PC-3 (cell line): ENCODE measurements around the gene OGDH. TPM values are rescaled to one million over a fixed set of nuclear protein-coding genes. Genes with fewer than 3 reads are reported as not detected.

Experiments
- ATAC-seq: fragments of 200-7000 bp; cut with Tn5 transposase; 2 replicates; pipeline ENCODE4 v1.9.1; 2020; ENCODE audit warnings: mild to moderate bottlenecking, moderate library complexity
- BruUV-seq: library from RNA; stranded (reverse); fragments of 400-500 nt; replicated peaks from 2 replicates; lab custom pipeline; 2021; lab: Mats Ljungman, UMichigan
- CTCF ChIA-PET: fragments of 300-600 bp; sonication (Branson Sonifier 250); formaldehyde crosslinking; loops from one replicate; lab custom pipeline; 2022; ENCODE audit warnings: antibody characterized with exemption; lab: Charles Lee
- POLR2A ChIA-PET: fragments of 300-600 bp; sonication (Branson Sonifier 250); formaldehyde crosslinking; loops from one replicate; lab custom pipeline; 2022; ENCODE audit warnings: antibody characterized with exemption; ENCODE audit not compliant: unreplicated experiment; lab: Charles Lee
- DNase-seq: peaks from one replicate; pipeline ENCODE4 v3.0.0-alpha.2; 2015
- H2AFZ ChIP-seq: fragments of 300-600 bp; sonication (generic); 2 replicates; pipeline ENCODE4 v1.6.0; 2016; ENCODE audit warnings: antibody characterized with exemption, low read length
- H3F3A ChIP-seq: fragments of 300-600 bp; sonication (generic); one replicate; pipeline ENCODE4 v1.6.0; 2017; ENCODE audit warnings: antibody characterized with exemption, low read length, control low read depth, mild to moderate bottlenecking; ENCODE audit not compliant: unreplicated experiment
- H3K27ac ChIP-seq: fragments of 300-600 bp; sonication (generic); 2 replicates; pipeline ENCODE4 v1.5.1; 2016; ENCODE audit warnings: mild to moderate bottlenecking, low read length
- H3K27me3 ChIP-seq: fragments of 300-600 bp; sonication (generic); 2 replicates; pipeline ENCODE4 v1.6.1; 2016; ENCODE audit warnings: low read length, mixed read lengths
- H3K36me3 ChIP-seq: fragments of 300-600 bp; sonication (generic); 2 replicates; pipeline ENCODE4 v1.6.1; 2016; ENCODE audit warnings: low read depth, mixed run types, low read length, mixed read lengths
- H3K4me1 ChIP-seq: fragments of 300-600 bp; sonication (generic); 2 replicates; pipeline ENCODE4 v1.5.1; 2016; ENCODE audit warnings: low read length; ENCODE audit not compliant: insufficient read depth
- H3K4me2 ChIP-seq: fragments of 300-600 bp; sonication (generic); 2 replicates; pipeline ENCODE4 v1.6.0; 2016; ENCODE audit warnings: low read length
- H3K4me3 ChIP-seq: fragments of 300-600 bp; sonication (generic); 2 replicates; pipeline ENCODE4 v1.5.1; 2016; ENCODE audit warnings: mild to moderate bottlenecking, low read length, mixed read lengths
- H3K79me2 ChIP-seq: fragments of 300-600 bp; sonication (generic); 2 replicates; pipeline ENCODE4 v1.6.1; 2017; ENCODE audit warnings: low read length, mixed read lengths
- H3K9ac ChIP-seq: fragments of 300-600 bp; sonication (generic); 2 replicates; pipeline ENCODE4 v1.6.0; 2016; ENCODE audit warnings: mild to moderate bottlenecking, low read length
- H3K9me2 ChIP-seq: fragments of 300-600 bp; sonication (generic); replicated peaks from 2 replicates; pipeline ENCODE4 v1.6.1; 2016; ENCODE audit warnings: mixed run types, low read length, mixed read lengths
- H3K9me3 ChIP-seq: fragments of 300-600 bp; sonication (generic); 2 replicates; pipeline ENCODE4 v1.6.1; 2016; ENCODE audit warnings: low read length, mixed read lengths
- H4K20me1 ChIP-seq: fragments of 300-600 bp; sonication (generic); 2 replicates; pipeline ENCODE4 v1.6.1; 2016; ENCODE audit warnings: low read length, mixed read lengths
- CTCF ChIP-seq: fragments of 300-600 bp; sonication (generic); conservative IDR thresholded peaks from 2 replicates; pipeline ENCODE4 v1.5.1; 2017; ENCODE audit warnings: antibody characterized with exemption, low read depth, mild to moderate bottlenecking, low read length
- EZH2 ChIP-seq: fragments of 300-600 bp; sonication (generic); IDR thresholded peaks from one replicate; pipeline ENCODE4 v1.6.1; 2017; ENCODE audit warnings: antibody characterized with exemption, mild to moderate bottlenecking, low read length; ENCODE audit not compliant: unreplicated experiment
- EZH2phosphoT487 ChIP-seq: fragments of 300-600 bp; sonication (generic); IDR thresholded peaks from 2 replicates; pipeline ENCODE4 v1.6.1; 2018; ENCODE audit warnings: mild to moderate bottlenecking, antibody characterized with exemption, low read length, borderline replicate concordance
- intact Hi-C: fragments of 100-400 bp; cut with micrococcal nuclease; formaldehyde crosslinking; loops from 2 replicates; pipeline ENCODE4 v1.9.0; 2023
- total RNA-seq: library from RNA; depleted of rRNA; stranded (reverse); fragments of >200 nt; gene quantifications from 2 replicates; pipeline ENCODE4 v1.2.3, GENCODE V29; 2014

The OGDH gene
- total RNA-seq, 1 experiment from 2014 or later, result 66.2 TPM

- no peak for TF ChIP-seq EZH2
- TF ChIP-seq CTCF, result no peak
- Histone ChIP-seq H3K4me2 (no peak overlapping the region), H2AFZ (no peak overlapping the region), H3K9me3 (no peaks in the 10 kb centered on the region), H4K20me1 (no peaks in the 10 kb centered on the region), H3K9me2 (no peaks in the 10 kb centered on the region), H3K36me3 (peaks cover 14% of the 10 kb centered on the region; the same call in 1 of the 2 replicates), H3F3A (no peaks in the 10 kb centered on the region), H3K4me3 (no peak overlapping the region), H3K27ac (no peak overlapping the region), H3K79me2 (no peaks in the 10 kb centered on the region), H3K27me3 (no peaks in the 10 kb centered on the region), H3K4me1 (no peaks in the 10 kb centered on the region), H3K9ac (no peak overlapping the region)
- ATAC-seq (no peak), DNase-seq (no peak)
- BruUV-seq, result no TSS peak
- ChIA-PET CTCF (no interaction called here), POLR2A (no interaction called here)
- intact Hi-C loops, result no loop called here
These were observed 68.0 kb downstream of the OGDH start for GRCh38 chr7:44674381-44674780.

- intact Hi-C loops, result no loop called here
These were observed 70.3 kb downstream of the OGDH start for GRCh38 chr7:44676776-44677175.

GRCh38 chr7:44678101-44678470 is 71.7 kb downstream of the OGDH start:
- Histone ChIP-seq H3K27ac (no peak overlapping the region), H3F3A (no peaks in the 10 kb centered on the region), H2AFZ (no peak overlapping the region), H3K9me2 (no peaks in the 10 kb centered on the region), H3K27me3 (no peaks in the 10 kb centered on the region), H3K9me3 (no peaks in the 10 kb centered on the region), H3K9ac (no peak overlapping the region), H3K4me1 (no peaks in the 10 kb centered on the region), H3K79me2 (no peaks in the 10 kb centered on the region), H3K36me3 (peaks cover 14% of the 10 kb centered on the region; the same call in 1 of the 2 replicates), H3K4me3 (no peak overlapping the region), H4K20me1 (no peaks in the 10 kb centered on the region), H3K4me2 (no peak overlapping the region)
- CTCF ChIA-PET, result no interaction called here
- POLR2A ChIA-PET, result no interaction called here
- intact Hi-C loops, result no loop called here
- no peak for TF ChIP-seq EZH2phosphoT487
- TF ChIP-seq EZH2, result no peak
- no peak for TF ChIP-seq CTCF
- DNase-seq (no peak), ATAC-seq (no peak)
- BruUV-seq, result no TSS peak

More at GRCh38 chr7:44676776-44677175, 70.3 kb downstream of the OGDH start:
- no peaks in the 10 kb centered on the region for H3F3A ChIP-seq
- H3K4me2 ChIP-seq, result no peak overlapping the region
- no peaks in the 10 kb centered on the region for H3K9me3 ChIP-seq
- H2AFZ ChIP-seq, result no peak overlapping the region
- H3K9ac ChIP-seq, result no peak overlapping the region
- H3K79me2 ChIP-seq, result no peaks in the 10 kb centered on the region
- ChIA-PET POLR2A (no interaction called here), CTCF (no interaction called here)
- no peaks in the 10 kb centered on the region for H3K9me2 ChIP-seq
- H3K36me3 ChIP-seq, result peaks cover 14% of the 10 kb centered on the region; the same call in 1 of the 2 replicates
- H3K4me1 ChIP-seq, result no peaks in the 10 kb centered on the region
- DNase-seq, result no peak
- ATAC-seq, result no peak
- H4K20me1 ChIP-seq, result no peaks in the 10 kb centered on the region
- TF ChIP-seq EZH2 (no peak), CTCF (no peak), EZH2phosphoT487 (no peak)
- BruUV-seq, result no TSS peak
- H3K4me3 ChIP-seq, result no peak overlapping the region
- no peak overlapping the region for H3K27ac ChIP-seq
- H3K27me3 ChIP-seq, result no peaks in the 10 kb centered on the region
